SJCRH30 (cell line): ENCODE results near the gene CIB1. TPM values are rescaled to one million over a fixed set of nuclear protein-coding genes. Genes with fewer than 3 reads are reported as not detected.

ENCODE experiments used
- DNase-seq, 2 experiments: peaks; one replicate each; pipeline ENCODE4 v3.0.0-alpha.2; 2015 to 2020
- H3K27ac ChIP-seq: fragments of 250-450 bp; sonication (Bioruptor Pico); 2 replicates; pipeline ENCODE4 v1.5.1; 2020; ENCODE audit warnings: mild to moderate bottlenecking, moderate library complexity
- H3K27me3 ChIP-seq: fragments of 250-450 bp; sonication (Bioruptor Pico); 2 replicates; pipeline ENCODE4 v1.5.1; 2020; ENCODE audit warnings: mild to moderate bottlenecking, moderate library complexity
- H3K36me3 ChIP-seq: fragments of 250-450 bp; sonication (Bioruptor Pico); 2 replicates; pipeline ENCODE4 v1.5.1; 2020; ENCODE audit warnings: mild to moderate bottlenecking, moderate library complexity
- H3K4me1 ChIP-seq: fragments of 250-450 bp; sonication (Bioruptor Pico); 2 replicates; pipeline ENCODE4 v1.5.1; 2020; ENCODE audit warnings: mild to moderate bottlenecking, moderate library complexity
- H3K4me3 ChIP-seq: fragments of 250-450 bp; sonication (Bioruptor Pico); 2 replicates; pipeline ENCODE4 v1.5.1; 2020; ENCODE audit warnings: mild to moderate bottlenecking, moderate library complexity
- H3K9me3 ChIP-seq: fragments of 250-450 bp; sonication (Bioruptor Pico); replicated peaks from 2 replicates; pipeline ENCODE4 v1.5.1; 2020; ENCODE audit warnings: mild to moderate bottlenecking, moderate library complexity
- total RNA-seq: library from RNA; depleted of rRNA; stranded (reverse); fragments of >200 nt; shearing (Covaris generic); gene quantifications from 2 replicates; pipeline ENCODE4 v1.2.3, GENCODE V29; 2014

The CIB1 gene
- total RNA-seq, 1 experiment from 2014 or later: 12.7 TPM

GRCh38 chr15:90213122-90213817 lies 20.5 kb downstream of the CIB1 start:
- Histone ChIP-seq H3K9me3 (no peaks in the 10 kb centered on the region), H3K36me3 (no peaks in the 10 kb centered on the region), H3K27me3 (no peaks in the 10 kb centered on the region), H3K27ac (no peak overlapping the region), H3K4me3 (no peak overlapping the region), H3K4me1 (no peaks in the 10 kb centered on the region)
- DNase-seq: peak in 1 of 2 experiments; percentile 31

- no peaks in the 10 kb centered on the region for H3K36me3 ChIP-seq
- H3K4me3 ChIP-seq: no peak overlapping the region
- H3K9me3 ChIP-seq: no peaks in the 10 kb centered on the region
- no peaks in the 10 kb centered on the region for H3K27me3 ChIP-seq
- no peaks in the 10 kb centered on the region for H3K4me1 ChIP-seq
- H3K27ac ChIP-seq: no peak overlapping the region
- DNase-seq: no peak
These were observed 21.3 kb downstream of the CIB1 start for GRCh38 chr15:90212221-90213098.

- no peaks in the 10 kb centered on the region for H3K9me3 ChIP-seq
- no peaks in the 10 kb centered on the region for H3K4me1 ChIP-seq
- H3K4me3 ChIP-seq: no peak overlapping the region
- no peaks in the 10 kb centered on the region for H3K27me3 ChIP-seq
- DNase-seq: no peak
- H3K36me3 ChIP-seq: no peaks in the 10 kb centered on the region
- no peak overlapping the region for H3K27ac ChIP-seq
These were observed 22.1 kb downstream of the CIB1 start for GRCh38 chr15:90211440-90212143.

GRCh38 chr15:90211009-90211408 lies 22.7 kb downstream of the CIB1 start:
- Histone ChIP-seq H3K4me3 (no peak overlapping the region), H3K27me3 (no peaks in the 10 kb centered on the region), H3K36me3 (no peaks in the 10 kb centered on the region), H3K27ac (no peak overlapping the region), H3K4me1 (no peaks in the 10 kb centered on the region), H3K9me3 (no peaks in the 10 kb centered on the region)
- DNase-seq: no peak

GRCh38 chr15:90210593-90210992 lies 23.1 kb downstream of the CIB1 start:
- no peak for DNase-seq
- H3K27ac ChIP-seq: no peak overlapping the region
- H3K4me3 ChIP-seq: no peak overlapping the region
- no peaks in the 10 kb centered on the region for H3K4me1 ChIP-seq
- H3K9me3 ChIP-seq: no peaks in the 10 kb centered on the region
- H3K27me3 ChIP-seq: no peaks in the 10 kb centered on the region
- no peaks in the 10 kb centered on the region for H3K36me3 ChIP-seq

GRCh38 chr15:90209591-90209990 lies 24.1 kb downstream of the CIB1 start:
- no peaks in the 10 kb centered on the region for H3K27me3 ChIP-seq
- no peak overlapping the region for H3K27ac ChIP-seq
- no peak overlapping the region for H3K4me3 ChIP-seq
- no peaks in the 10 kb centered on the region for H3K9me3 ChIP-seq
- no peaks in the 10 kb centered on the region for H3K36me3 ChIP-seq
- no peaks in the 10 kb centered on the region for H3K4me1 ChIP-seq
- DNase-seq: no peak

GRCh38 chr15:90208356-90208755 lies 25.4 kb downstream of the CIB1 start:
- Histone ChIP-seq H3K27ac (no peak overlapping the region), H3K4me1 (no peaks in the 10 kb centered on the region)
- DNase-seq: no peak

GRCh38 chr15:90207252-90207651 lies 26.5 kb downstream of the CIB1 start:
- no peaks in the 10 kb centered on the region for H3K36me3 ChIP-seq
- no peak overlapping the region for H3K27ac ChIP-seq
- H3K4me3 ChIP-seq: no peak overlapping the region
- H3K27me3 ChIP-seq: peaks cover 5% of the 10 kb centered on the region; the same call in 1 of the 2 replicates
- no peaks in the 10 kb centered on the region for H3K9me3 ChIP-seq
- H3K4me1 ChIP-seq: no peaks in the 10 kb centered on the region
- DNase-seq: no peak

More at GRCh38 chr15:90208356-90208755, 25.4 kb downstream of the CIB1 start:
- H3K4me3 ChIP-seq: no peak overlapping the region
- H3K27me3 ChIP-seq: no peaks in the 10 kb centered on the region
- H3K36me3 ChIP-seq: no peaks in the 10 kb centered on the region
- H3K9me3 ChIP-seq: no peaks in the 10 kb centered on the region

- Histone ChIP-seq H3K4me1 (no peaks in the 10 kb centered on the region), H3K36me3 (no peaks in the 10 kb centered on the region), H3K9me3 (no peaks in the 10 kb centered on the region), H3K4me3 (no peak overlapping the region), H3K27me3 (peaks cover 11% of the 10 kb centered on the region), H3K27ac (no peak overlapping the region)
- DNase-seq: no peak
These were observed 27.9 kb downstream of the CIB1 start for GRCh38 chr15:90205886-90206285.

- DNase-seq: no peak
These were observed 28.5 kb downstream of the CIB1 start for GRCh38 chr15:90205050-90205848.

GRCh38 chr15:90203922-90204321 lies 29.8 kb downstream of the CIB1 start:
- Histone ChIP-seq H3K36me3 (no peaks in the 10 kb centered on the region), H3K27me3 (peaks cover 20% of the 10 kb centered on the region), H3K27ac (no peak overlapping the region), H3K4me1 (0 out of 2 replicates have a peak, but pooled peaks cover 3% of the 10 kb centered on the region), H3K9me3 (no peaks in the 10 kb centered on the region), H3K4me3 (no peak overlapping the region)
- DNase-seq: peak; percentile 52 to 69

More at GRCh38 chr15:90205050-90205848, 28.5 kb downstream of the CIB1 start:
- Histone ChIP-seq H3K27me3 (peaks cover 15% of the 10 kb centered on the region), H3K36me3 (no peaks in the 10 kb centered on the region), H3K27ac (no peak overlapping the region), H3K9me3 (no peaks in the 10 kb centered on the region), H3K4me1 (0 out of 2 replicates have a peak, but pooled peaks cover 2% of the 10 kb centered on the region), H3K4me3 (no peak overlapping the region)

GRCh38 chr15:90203473-90203872 lies 30.3 kb downstream of the CIB1 start:
- Histone ChIP-seq H3K4me3 (no peak overlapping the region), H3K9me3 (no peaks in the 10 kb centered on the region), H3K27me3 (peaks cover 20% of the 10 kb centered on the region), H3K4me1 (0 out of 2 replicates have a peak, but pooled peaks cover 3% of the 10 kb centered on the region), H3K27ac (no peak overlapping the region), H3K36me3 (no peaks in the 10 kb centered on the region)
- DNase-seq: no peak

- no peak for DNase-seq
- H3K36me3 ChIP-seq: no peaks in the 10 kb centered on the region
- H3K27me3 ChIP-seq: peaks cover 20% of the 10 kb centered on the region
- no peaks in the 10 kb centered on the region for H3K9me3 ChIP-seq
- H3K4me3 ChIP-seq: no peak overlapping the region
- 0 out of 2 replicates have a peak, but pooled peaks cover 3% of the 10 kb centered on the region for H3K4me1 ChIP-seq
- no peak overlapping the region for H3K27ac ChIP-seq
These were observed 30.8 kb downstream of the CIB1 start for GRCh38 chr15:90202929-90203328.

- H3K4me3 ChIP-seq: peak overlapping the region; percentile 98
- 0 out of 2 replicates have a peak, but pooled peaks cover 3% of the 10 kb centered on the region for H3K4me1 ChIP-seq
- peaks cover 20% of the 10 kb centered on the region for H3K27me3 ChIP-seq
- no peaks in the 10 kb centered on the region for H3K9me3 ChIP-seq
- no peak overlapping the region for H3K27ac ChIP-seq
- DNase-seq: no peak
- no peaks in the 10 kb centered on the region for H3K36me3 ChIP-seq
These were observed 31.8 kb downstream of the CIB1 start for GRCh38 chr15:90201944-90202375.
